ENCODE data around the gene EFL1.

DNA sequence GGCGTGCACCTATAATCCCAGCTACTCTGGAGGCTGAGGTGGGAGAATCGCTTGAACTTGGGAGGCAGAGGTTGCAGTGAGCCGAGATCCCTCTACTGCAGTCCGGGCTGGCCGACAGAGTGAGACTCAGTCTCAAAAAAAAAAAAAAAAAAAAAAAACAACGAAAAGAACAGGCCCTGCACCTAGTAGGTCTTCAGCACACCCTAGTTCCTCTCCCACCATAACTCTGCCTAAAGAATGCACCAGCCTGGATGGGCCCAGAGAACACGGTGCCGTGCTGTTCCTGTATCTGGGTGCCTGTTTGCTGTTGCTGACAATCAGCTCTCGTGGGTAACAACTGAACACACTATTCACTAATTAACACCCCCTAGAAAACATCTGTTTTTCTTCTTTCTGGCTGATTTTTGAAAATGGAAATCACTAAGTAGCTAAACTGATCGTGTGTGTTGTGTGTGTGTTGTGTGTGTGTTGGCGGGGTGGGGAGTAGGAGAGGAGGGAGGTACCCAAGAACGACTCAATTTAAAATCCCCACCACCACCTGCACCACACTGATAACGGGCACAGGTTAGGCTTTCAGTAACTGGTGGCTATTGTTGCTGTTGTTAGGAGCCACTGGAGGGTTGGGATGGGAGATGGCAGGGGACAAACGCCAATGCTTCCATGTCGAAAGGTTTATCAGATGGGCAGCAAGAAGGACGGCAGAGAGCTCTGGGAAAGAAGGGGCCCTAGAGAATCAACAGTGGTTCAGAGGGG is 176.1 kb downstream of the EFL1 start:
- TF ChIP-seq, protein P1, sequence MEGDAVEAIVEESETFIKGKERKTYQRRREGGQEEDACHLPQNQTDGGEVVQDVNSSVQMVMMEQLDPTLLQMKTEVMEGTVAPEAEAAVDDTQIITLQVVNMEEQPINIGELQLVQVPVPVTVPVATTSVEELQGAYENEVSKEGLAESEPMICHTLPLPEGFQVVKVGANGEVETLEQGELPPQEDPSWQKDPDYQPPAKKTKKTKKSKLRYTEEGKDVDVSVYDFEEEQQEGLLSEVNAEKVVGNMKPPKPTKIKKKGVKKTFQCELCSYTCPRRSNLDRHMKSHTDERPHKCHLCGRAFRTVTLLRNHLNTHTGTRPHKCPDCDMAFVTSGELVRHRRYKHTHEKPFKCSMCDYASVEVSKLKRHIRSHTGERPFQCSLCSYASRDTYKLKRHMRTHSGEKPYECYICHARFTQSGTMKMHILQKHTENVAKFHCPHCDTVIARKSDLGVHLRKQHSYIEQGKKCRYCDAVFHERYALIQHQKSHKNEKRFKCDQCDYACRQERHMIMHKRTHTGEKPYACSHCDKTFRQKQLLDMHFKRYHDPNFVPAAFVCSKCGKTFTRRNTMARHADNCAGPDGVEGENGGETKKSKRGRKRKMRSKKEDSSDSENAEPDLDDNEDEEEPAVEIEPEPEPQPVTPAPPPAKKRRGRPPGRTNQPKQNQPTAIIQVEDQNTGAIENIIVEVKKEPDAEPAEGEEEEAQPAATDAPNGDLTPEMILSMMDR (IDR thresholded peaks at IDR 0.05), result no peak
- TF ChIP-seq POLR2A (IDR thresholded peaks at IDR 0.05), result no peak
